K562 (cell line): ENCODE data around the gene SULT1A1. TPM values are rescaled to one million over a fixed set of nuclear protein-coding genes. Genes with fewer than 3 reads are reported as not detected.
"Not testable (repeated sequence)": the region's sequence is repeated elsewhere in the genome, so short reads cannot be mapped to it uniquely, and the experiment has no call there.

Experiments
- ATAC-seq: fragments of 200-7000 bp; cut with Tn5 transposase; 3 replicates; pipeline ENCODE4 v1.9.1; 2020; ENCODE audit warnings: moderate library complexity
- BruUV-seq: library from RNA; stranded (reverse); fragments of 400-500 nt; replicated peaks from 2 replicates; lab custom pipeline; 2021; lab: Mats Ljungman, UMichigan
- CTCF ChIA-PET: fragments of 300-600 bp; formaldehyde crosslinking; extraction: SDS; loops from one replicate; lab custom pipeline; 2021; ENCODE audit warnings: low intra/inter-chr PET ratio; lab: Yijun Ruan, JAX
- POLR2A ChIA-PET: fragments of 300-600, 350-650 bp; sonication (Branson Sonifier 250); formaldehyde crosslinking; extraction: SDS; loops from one replicate; lab custom pipeline; 2021; ENCODE audit warnings: antibody characterized with exemption, inconsistent platforms; lab: Yijun Ruan, JAX
- DNase-seq, 4 experiments: peaks; one replicate each; pipeline versions ENCODE4 v3.0.0 to v3.0.0-alpha.2; 2011 to 2018; ENCODE audit warnings: low spot score in 3 of 4, mixed read lengths in 3 of 4; ENCODE audit errors: extremely low read depth in 1 of 4
- FAIRE-seq: peaks from 2 replicates; lab custom pipeline; 2011; peaks lifted over from hg19 to GRCh38; lab: Jason Lieb, UNC
- H2AFZ ChIP-seq: 2 replicates; pipeline ENCODE4 v1.6.0; 2011; ENCODE audit warnings: low read depth, low read length, control low read depth, inconsistent platforms
- H3K27ac ChIP-seq: fragments of 200-600 bp; 3 replicates; pipeline ENCODE4 v1.8.0; 2011; ENCODE audit warnings: low read depth, mild to moderate bottlenecking, control low read depth, inconsistent platforms, low read length, moderate library complexity, mixed read lengths; ENCODE audit errors: extremely low read depth
- H3K27me3 ChIP-seq, 2 experiments: fragments of 300-600 bp in 1 of 2; 2 replicates in 1 of 2; 3 replicates in 1 of 2; pipeline versions ENCODE4 v1.6.0 to v1.8.0; 2011; ENCODE audit warnings: inconsistent platforms in 2 of 2, low read length in 2 of 2, mild to moderate bottlenecking in 1 of 2, mixed read lengths in 1 of 2, moderate library complexity in 1 of 2; ENCODE audit not compliant: control insufficient read depth in 2 of 2, insufficient read depth in 2 of 2
- H3K36me3 ChIP-seq: fragments of 300-600 bp; 3 replicates; pipeline ENCODE4 v1.8.0; 2011; ENCODE audit warnings: mild to moderate bottlenecking, low read length, inconsistent platforms; ENCODE audit not compliant: control insufficient read depth, insufficient read depth
- H3K4me1 ChIP-seq, 2 experiments: fragments of 200-600 bp in 1 of 2; replicated peaks in 1 of 2; 2 replicates in 1 of 2; 3 replicates in 1 of 2; pipeline versions ENCODE4 v1.5.1 to v1.8.0; 2011; ENCODE audit warnings: inconsistent platforms in 2 of 2, low read length in 2 of 2, mild to moderate bottlenecking in 1 of 2, mixed read lengths in 1 of 2, moderate library complexity in 1 of 2; ENCODE audit not compliant: control insufficient read depth in 2 of 2, insufficient read depth in 2 of 2
- H3K4me2 ChIP-seq: 2 replicates; pipeline ENCODE4 v1.6.1; 2011; ENCODE audit warnings: low read length, control low read depth, inconsistent platforms, mixed read lengths; ENCODE audit not compliant: insufficient read depth
- H3K4me3 ChIP-seq: fragments of 200-600 bp; sonication (generic), shearing (Covaris generic); 2 replicates; pipeline ENCODE4 v1.5.1; 2016; ENCODE audit warnings: control low read depth, inconsistent platforms
- H3K79me2 ChIP-seq: fragments of 200-600 bp; 3 replicates; pipeline ENCODE4 v1.8.0; 2011; ENCODE audit warnings: low read length, inconsistent platforms; ENCODE audit not compliant: control insufficient read depth, insufficient read depth
- H3K9ac ChIP-seq, 2 experiments: 2 replicates each; pipeline versions ENCODE4 v1.6.0 to v1.6.1; 2011; ENCODE audit warnings: low read depth in 2 of 2, low read length in 2 of 2, control low read depth in 1 of 2, inconsistent platforms in 1 of 2, mild to moderate bottlenecking in 1 of 2, mixed read lengths in 1 of 2; ENCODE audit not compliant: insufficient read depth in 1 of 2
- H3K9me1 ChIP-seq: one replicate; pipeline ENCODE4 v1.6.0; 2011; ENCODE audit warnings: inconsistent platforms, mild to moderate bottlenecking, low read length, moderate library complexity; ENCODE audit not compliant: control insufficient read depth, insufficient read depth
- H3K9me3 ChIP-seq: replicated peaks from 2 replicates; pipeline ENCODE4 v1.5.1; 2011; ENCODE audit warnings: low read depth, low read length, inconsistent platforms; ENCODE audit not compliant: control insufficient read depth, insufficient read depth
- H4K20me1 ChIP-seq: replicated peaks from 2 replicates; pipeline ENCODE4 v1.6.1; 2011; ENCODE audit warnings: low read length, inconsistent platforms, mixed read lengths; ENCODE audit not compliant: control insufficient read depth, insufficient read depth
- RAD21 ChIP-seq, 2 experiments: fragments of 250-450 bp in 1 of 2; fragments of 450-650 bp in 1 of 2; sonication (Bioruptor Pico) in 1 of 2; formaldehyde crosslinking in 1 of 2; IDR thresholded peaks in 1 of 2; conservative IDR thresholded peaks in 1 of 2; 2 replicates each; pipeline versions ENCODE4 v1.4.0 to v1.8.0; 2020 to 2022; ENCODE audit warnings: mild to moderate bottlenecking in 2 of 2, moderate library complexity in 1 of 2
- RBBP5 ChIP-seq: fragments of 200-600 bp; sonication (generic); IDR thresholded peaks from 2 replicates; pipeline ENCODE4 v1.6.1; 2012; ENCODE audit warnings: borderline replicate concordance, mild to moderate bottlenecking, low read length, control low read depth, inconsistent platforms; ENCODE audit not compliant: insufficient read depth, poor library complexity, severe bottlenecking
- SMAD2 ChIP-seq: fragments of 150-350 bp; IDR thresholded peaks from 2 replicates; pipeline ENCODE4 v1.6.1; 2014; ENCODE audit warnings: low read depth, mild to moderate bottlenecking, low read length
- ZNF639 ChIP-seq, 2 experiments: fragments of 200-800 bp in 1 of 2; sonication (Bioruptor generic) in 1 of 2; sonication (generic) in 1 of 2; formaldehyde crosslinking in 1 of 2; IDR thresholded peaks in 1 of 2; conservative IDR thresholded peaks in 1 of 2; 2 replicates each; pipeline versions ENCODE4 v1.5.0 to v1.6.1; 2016 to 2020; ENCODE audit warnings: missing compliant biosample characterization in 1 of 2, missing genetic modification characterization in 1 of 2, missing genetic modification reagents in 1 of 2
- ZNF830 ChIP-seq: fragments of 250-450 bp; sonication (Bioruptor Pico); IDR thresholded peaks from 2 replicates; pipeline ENCODE4 v1.5.0; 2021; ENCODE audit warnings: mild to moderate bottlenecking
- WGBS: fragments of 100-300 bp; shearing (Covaris generic); methylation state at CpG from one replicate; pipeline ENCODE4 v1.1.6; 2016; ENCODE audit warnings: low coverage, mixed read lengths; ENCODE audit not compliant: insufficient coverage; ENCODE audit errors: missing lambda C conversion rate; 5-methylcytosine and 5-hydroxymethylcytosine counted together
- in situ Hi-C: fragments of 300-500 bp; cut with MboI; formaldehyde crosslinking; loops from 4 replicates; pipeline ENCODE4 v1.15.0; 2018; ENCODE audit warnings: inconsistent platforms, mixed read lengths
- intact Hi-C: fragments of 100-400 bp; cut with micrococcal nuclease; formaldehyde crosslinking; loops from 2 replicates; pipeline ENCODE4 v1.14.2; 2022
- polyA plus RNA-seq, 8 experiments: library from polyadenylated mRNA; depleted of rRNA in 4 of 8; stranded (reverse) in 5 of 8; unstranded in 3 of 8; fragments of >200 nt; fragmentation: Nextera tagmentation in 2 of 8; fragmentation: Illumina TruSeq in 1 of 8; extraction: Ambion mirVana in 2 of 8; extraction: Trizol in 1 of 8; gene quantifications; 2 replicates each; pipeline versions ENCODE4 v1.2.1 to v1.2.3, GENCODE V29; 2011 to 2014; ENCODE audit warnings: inconsistent platforms in 1 of 8, missing spikeins in 1 of 8
- total RNA-seq, 7 experiments: library from RNA; depleted of rRNA in 6 of 7; stranded (reverse); fragments of >200 nt in 6 of 7; fragmentation: Illumina TruSeq in 2 of 7; extraction: Trizol in 2 of 7; gene quantifications; 2 replicates each; pipeline versions ENCODE4 v1.2.1 to v1.2.3, GENCODE V29; 2011 to 2021; ENCODE audit warnings: low replicate concordance in 1 of 7

Gene SULT1A1
- total and polyA plus RNA-seq, 9 of the 15 experiments (the other 6 are each of a cell fraction or from before 2014, with no cell fraction given): 3.4 to 30.1 (median 16.6) TPM

- H3K79me2 ChIP-seq, H4K20me1 ChIP-seq, POLR2A ChIA-PET, H3K9ac ChIP-seq, H3K27me3 ChIP-seq, H3K27ac ChIP-seq, H3K9me3 ChIP-seq, H3K4me3 ChIP-seq, H2AFZ ChIP-seq, BruUV-seq, H3K36me3 ChIP-seq, FAIRE-seq, CTCF ChIA-PET, H3K9me1 ChIP-seq, intact Hi-C loops, H3K4me2 ChIP-seq, DNase-seq: not testable (repeated sequence)
- peaks cover 11 to 22% of the 10 kb centered on the region in 2 experiments for H3K4me1 ChIP-seq
- no CpG with 5 or more reads among the region's 17 CpGs for WGBS
- in situ Hi-C loops: loop anchor here (25.0 kb wide), 4 partner anchors 113 to 1613 kb away; partner anchors contain the start of genes EIF3C and EIF3CL
- peak; percentile 17; the same call in 1 of the 3 replicates for ATAC-seq
These were observed 10.2 kb downstream of the SULT1A1 start for GRCh38 chr16:28599377-28600285.

GRCh38 chr16:28597692-28598261 is 12.1 kb downstream of the SULT1A1 start:
- peak; percentile 82 for ATAC-seq
- H3K4me3 ChIP-seq: no peak overlapping the region
- H3K79me2 ChIP-seq: no peaks in the 10 kb centered on the region
- in situ Hi-C loops (no loop called here), intact Hi-C loops (no loop called here)
- no peaks in the 10 kb centered on the region for H3K9me3 ChIP-seq
- H3K27me3 ChIP-seq: no peaks in the 10 kb centered on the region
- POLR2A ChIA-PET: interaction anchor here (0.7 to 1.0 kb wide), 5 partner anchors 8 to 24 kb away, joined by 3 to 4 read pairs (median 3); partner anchors contain the start of gene SULT1A1
- H3K4me2 ChIP-seq: peak overlapping the region; percentile 33
- H3K4me1 ChIP-seq: peaks cover 11 to 22% of the 10 kb centered on the region in 2 experiments
- H3K27ac ChIP-seq: peak overlapping the region; percentile 32; the same call in 2 of the 3 replicates
- peak; percentile 66 to 73 (median 72) for DNase-seq
- 57% methylated on average over 8 of the region's 9 CpGs for WGBS
- no peaks in the 10 kb centered on the region for H4K20me1 ChIP-seq
- H3K9ac ChIP-seq: peak overlapping the region in 1 of 2 experiments; percentile 89; a peak in 1 of 4 replicates
- no peaks in the 10 kb centered on the region for H3K36me3 ChIP-seq
- peak overlapping the region; percentile 87 for H2AFZ ChIP-seq
- CTCF ChIA-PET: no interaction called here
- no TSS peak for BruUV-seq
- H3K9me1 ChIP-seq: peaks cover 4% of the 10 kb centered on the region
- peak; percentile 79 for FAIRE-seq
- TF ChIP-seq ZNF830 (CRISPR knock-in tag) (no peak), SMAD2 (no peak), ZNF639 (CRISPR knock-in tag; conservative IDR thresholded peaks at IDR 0.05 in 1 of 2, IDR thresholded peaks at IDR 0.05 in 1 of 2) (no peak), RBBP5 (no peak), RAD21 (CRISPR knock-in tag; conservative IDR thresholded peaks at IDR 0.05 in 1 of 2, IDR thresholded peaks at IDR 0.05 in 1 of 2) (peak in 1 of 2 experiments; percentile 25; a peak in 1 of 4 replicates)
